Tibial artery (tissue), 4 donors: ENCODE measurements around the gene SPP1.

Experiments used
- DNase-seq, 2 donors: peaks; one replicate each; pipeline ENCODE4 v3.0.0-alpha.2; 2019
- H3K27ac ChIP-seq, 2 donors: fragments of 200-600 bp; sonication (generic) in 1 of 2; 1 replicate in 1 of 2; 2 replicates in 1 of 2; pipeline ENCODE4 v1.5.1; 2018 to 2019; ENCODE audit warnings: mild to moderate bottlenecking in 1 of 2
- H3K27me3 ChIP-seq, 2 donors: fragments of 200-600 bp; sonication (generic) in 1 of 2; one replicate each; pipeline versions ENCODE4 v1.5.1 to v1.6.0; 2016 to 2019
- H3K36me3 ChIP-seq, 3 donors: fragments of 200-600 bp; sonication (generic) in 2 of 3; one replicate each; pipeline ENCODE4 v1.5.1; 2016 to 2019; ENCODE audit warnings: mild to moderate bottlenecking in 2 of 3
- H3K4me1 ChIP-seq, 4 donors: fragments of 200-600 bp; sonication (generic) in 2 of 4; 1 replicate in 3 of 4; 2 replicates in 1 of 4; pipeline ENCODE4 v1.5.1; 2016 to 2019
- H3K4me3 ChIP-seq, 2 donors: fragments of 200-600 bp; sonication (generic) in 1 of 2; 1 replicate in 1 of 2; 2 replicates in 1 of 2; pipeline ENCODE4 v1.5.1; 2018 to 2019; ENCODE audit warnings: mild to moderate bottlenecking in 2 of 2
- H3K9me3 ChIP-seq, 3 donors: fragments of 200-600 bp; sonication (generic) in 1 of 3; one replicate each; pipeline ENCODE4 v1.5.1; 2016 to 2019
- CTCF ChIP-seq, 2 experiments: fragments of 200-600 bp in 1 of 2; fragments of 450-650 bp in 1 of 2; IDR thresholded peaks; one replicate each; pipeline ENCODE4 v1.5.1; 2017 to 2019; ENCODE audit warnings: antibody characterized with exemption in 2 of 2, mild to moderate bottlenecking in 1 of 2, moderate library complexity in 1 of 2
- intact Hi-C: fragments of 100-400 bp; cut with DNase I; formaldehyde crosslinking; loops from one replicate; pipeline ENCODE4 v1.15.0; 2023; ENCODE audit warnings: low total_unique reads

SPP1 gene

GRCh38 chr4:87975466-87975865 is at the start of gene SPP1:
TSS of gene SPP1 (plus strand) at chr4:87975714. CDS start at chr4:87976896, 1,182 bp downstream.
- no peak for TF ChIP-seq CTCF (IDR thresholded peaks at IDR 0.05)
- no peaks in the 10 kb centered on the region for H3K36me3 ChIP-seq
- no peak for DNase-seq
- H3K4me3 ChIP-seq, result no peak within 1 kb of the TSS
- intact Hi-C loops, result no loop called here
- peaks cover 0 to 3% (median 0%) of the 10 kb centered on the region in 4 donors for H3K4me1 ChIP-seq
- no peaks in the 10 kb centered on the region for H3K9me3 ChIP-seq
- no peaks in the 10 kb centered on the region for H3K27me3 ChIP-seq
- no peak within 1 kb of the TSS for H3K27ac ChIP-seq

DNA sequence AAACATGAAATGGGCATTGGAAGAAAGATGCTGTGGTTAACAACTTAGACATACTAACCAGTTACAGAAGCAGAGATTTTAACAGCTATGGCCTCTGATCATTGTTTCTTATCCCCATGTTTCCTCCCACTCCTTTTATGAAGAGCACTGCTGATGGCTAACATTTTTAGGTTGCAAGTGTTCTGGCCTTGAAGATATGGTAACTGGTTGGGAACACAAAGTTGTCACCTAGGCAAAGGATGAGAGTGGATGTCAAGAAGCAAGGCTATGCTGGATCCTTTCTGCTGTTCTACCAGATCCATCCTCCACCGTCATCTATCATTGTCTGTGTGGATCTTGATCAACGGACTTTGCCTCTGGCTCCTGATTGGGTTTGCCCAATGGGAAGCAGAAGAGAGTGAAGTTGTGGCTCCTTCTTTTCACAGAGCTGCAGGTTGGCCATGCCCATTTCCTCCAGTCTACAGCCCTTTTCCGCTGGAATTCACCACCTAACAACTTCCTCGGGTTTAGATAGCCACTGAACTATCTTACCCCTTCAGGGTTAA is 48.9 kb upstream of the SPP1 start:
- intact Hi-C loops, result loop anchor here (1.0 kb wide), 1 partner anchor 11 kb away; no protein-coding TSS in a partner anchor

DNA sequence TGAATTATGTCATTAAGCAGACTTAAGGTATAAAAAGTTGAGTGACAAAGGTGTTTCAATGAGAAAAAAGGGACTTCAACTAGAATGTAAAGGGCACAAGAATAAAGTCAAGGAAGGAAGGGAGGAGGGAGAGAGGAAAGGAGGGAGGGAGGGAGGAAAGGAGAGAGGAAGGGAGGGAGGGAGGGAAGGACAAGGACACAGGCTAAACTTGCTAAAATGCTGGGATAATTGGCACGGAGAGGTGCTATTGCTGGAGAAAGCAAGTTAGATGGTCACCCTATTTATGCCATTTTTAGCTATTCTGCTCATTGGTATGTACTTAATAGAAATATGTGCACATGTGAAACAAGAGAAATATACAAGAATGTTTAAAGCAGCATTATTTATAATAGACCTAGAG is 44.9 kb upstream of the SPP1 start:
- H3K4me3 ChIP-seq, result no peak overlapping the region
- H3K9me3 ChIP-seq, result peaks cover 0 to 4% (median 2%) of the 10 kb centered on the region in 3 donors
- H3K36me3 ChIP-seq, result no peaks in the 10 kb centered on the region
- H3K27ac ChIP-seq, result no peak overlapping the region
- H3K4me1 ChIP-seq, result no peaks in the 10 kb centered on the region
- no peaks in the 10 kb centered on the region for H3K27me3 ChIP-seq
- intact Hi-C loops, result no loop called here
- no peak for TF ChIP-seq CTCF (IDR thresholded peaks at IDR 0.05)
- no peak for DNase-seq

More for the DNA sequence above, 48.9 kb upstream of the SPP1 start:
- no peak for TF ChIP-seq CTCF (IDR thresholded peaks at IDR 0.05)
- DNase-seq, result no peak
- Histone ChIP-seq H3K9me3 (no peaks in the 10 kb centered on the region), H3K4me1 (no peaks in the 10 kb centered on the region), H3K36me3 (no peaks in the 10 kb centered on the region), H3K4me3 (no peak overlapping the region), H3K27ac (no peak overlapping the region), H3K27me3 (no peaks in the 10 kb centered on the region)

GRCh38 chr4:87931932-87932331 is 43.6 kb upstream of the SPP1 start:
- Histone ChIP-seq H3K4me1 (no peaks in the 10 kb centered on the region), H3K27ac (no peak overlapping the region), H3K36me3 (no peaks in the 10 kb centered on the region), H3K27me3 (no peaks in the 10 kb centered on the region), H3K9me3 (peaks cover 0 to 4% (median 2%) of the 10 kb centered on the region in 3 donors), H3K4me3 (no peak overlapping the region)
- intact Hi-C loops, result no loop called here
- no peak for TF ChIP-seq CTCF (IDR thresholded peaks at IDR 0.05)
- DNase-seq, result no peak

- no peak for TF ChIP-seq CTCF (IDR thresholded peaks at IDR 0.05)
- no peaks in the 10 kb centered on the region for H3K36me3 ChIP-seq
- intact Hi-C loops, result no loop called here
- H3K4me3 ChIP-seq, result no peak overlapping the region
- no peaks in the 10 kb centered on the region for H3K27me3 ChIP-seq
- peaks cover 0 to 4% (median 2%) of the 10 kb centered on the region in 3 donors for H3K9me3 ChIP-seq
- no peaks in the 10 kb centered on the region for H3K4me1 ChIP-seq
- DNase-seq, result no peak
- no peak overlapping the region for H3K27ac ChIP-seq
Observed at GRCh38 chr4:87932718-87933141, 42.8 kb upstream of the SPP1 start.

DNA sequence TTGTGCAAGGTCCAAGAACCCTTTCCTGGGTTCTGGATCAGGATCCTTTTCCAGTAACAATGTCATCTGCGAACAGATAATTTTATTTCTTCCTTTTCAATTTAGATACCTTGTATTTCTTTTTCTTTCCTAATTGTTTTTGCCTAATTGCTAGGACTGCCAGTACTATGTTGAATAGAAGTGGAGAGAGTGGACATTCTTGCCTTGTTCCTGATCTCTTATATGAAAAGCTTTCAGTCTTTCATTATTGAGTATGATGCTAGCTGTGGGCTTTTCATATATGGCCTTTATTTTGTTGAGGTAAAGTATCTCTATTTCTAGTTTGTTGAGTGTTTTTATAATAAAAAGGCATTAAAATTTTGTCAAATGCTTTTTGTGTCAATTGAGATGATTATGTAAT is 42.2 kb upstream of the SPP1 start:
- intact Hi-C loops, result no loop called here
- Histone ChIP-seq H3K4me3 (no peak overlapping the region), H3K27ac (no peak overlapping the region), H3K36me3 (no peaks in the 10 kb centered on the region), H3K27me3 (no peaks in the 10 kb centered on the region), H3K9me3 (peaks cover 0 to 4% (median 2%) of the 10 kb centered on the region in 3 donors), H3K4me1 (no peaks in the 10 kb centered on the region)
- DNase-seq, result no peak
- no peak for TF ChIP-seq CTCF (IDR thresholded peaks at IDR 0.05)
